Heart left ventricle (tissue), 13 donors: ENCODE measurements around the gene SLC22A13.

ENCODE experiments used
- CTCF ChIP-seq, 12 donors: fragments of 200-600 bp; sonication (generic) in 4 of 12; IDR thresholded peaks; one replicate each; pipeline versions ENCODE4 v1.5.0 to v1.8.0; 2018 to 2022; ENCODE audit warnings: antibody characterized with exemption in 12 of 12, mild to moderate bottlenecking in 5 of 12
- POLR2A ChIP-seq, 2 donors: fragments of 450-650 bp; IDR thresholded peaks; one replicate each; pipeline ENCODE4 v1.6.1; 2017; ENCODE audit warnings: antibody characterized with exemption in 2 of 2, mild to moderate bottlenecking in 2 of 2, moderate library complexity in 2 of 2
- donor health status: ischemic (EF 13 %, LVEDD 7.1; RV severe dilation, severe dysfunction).
- donor health status: DM: no; HTN: yes; CAD: no.
- donor health status: DM: no; HTN: no; CAD: no.
- donor health status: ischemic (EF 25% LVEDD 6.9; RV normal size, moderate dysfunction).
- donor health status: ischemic (EF 25% LVEDD 5.7; RV mildly dilated, moderate dysfunction).
- donor health status: ischemic (EF 35%, LVEDD 5.7; RV mildly dilated, moderate dysfunction).
- donor health status: nonischemic (EF 11% LVEDD 7.7; RV severe dilation, severe dysfunction).
- donor health status: DM: yes; HTN: yes; CAD: no.
- donor health status: PGD.
- donor health status: ischemic (EF 29% LVEDD 5.4; RV normal size, mild dysfunction).
- donor health status: nonischemic (EF 23%, LVEDD 6.1; RV moderate dilation, normal function).

GRCh38 chr3:38325256-38325655 is 59.6 kb downstream of the SLC22A13 start:
- TF ChIP-seq POLR2A (IDR thresholded peaks at IDR 0.05), result no peak
- no peak for TF ChIP-seq CTCF (IDR thresholded peaks at IDR 0.05)
